NCI-H82 treated with DMSO at 0.1 percent for 48 hours (cell line): ENCODE results near the gene NOP10.
A peak's percentile ranks its signal among the peaks of the same experiment; 100 is the strongest.
"Not testable (repeated sequence)": the region's sequence is repeated elsewhere in the genome, so short reads cannot be mapped to it uniquely, and the experiment has no call there.

Source experiments
- DNase-seq: peaks from one replicate; lab custom pipeline; 2025; ENCODE audit not compliant: unreplicated experiment; lab: John Stamatoyannopoulos, UW

The NOP10 gene

DNA sequence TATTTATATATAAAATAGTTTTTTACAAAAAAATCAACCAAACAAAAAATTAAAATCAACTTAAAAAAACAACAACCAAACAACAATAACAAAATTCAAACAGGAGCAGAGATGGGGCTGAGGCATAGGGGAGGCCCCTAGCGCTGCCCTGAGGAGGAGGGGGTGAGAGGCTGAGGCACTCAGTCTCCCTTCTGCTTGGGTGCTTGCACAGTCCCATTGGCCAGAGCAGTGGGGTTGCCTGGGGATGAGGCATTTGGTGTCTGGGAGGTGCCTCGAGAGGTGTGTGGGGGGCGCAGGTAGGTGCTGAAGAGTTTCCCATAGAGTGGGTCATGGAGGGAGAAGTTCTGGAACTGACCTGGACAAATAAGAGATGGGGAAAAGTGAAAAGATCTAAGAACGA, 16.0 kb upstream of the NOP10 start:
- no peak for DNase-seq

DNA sequence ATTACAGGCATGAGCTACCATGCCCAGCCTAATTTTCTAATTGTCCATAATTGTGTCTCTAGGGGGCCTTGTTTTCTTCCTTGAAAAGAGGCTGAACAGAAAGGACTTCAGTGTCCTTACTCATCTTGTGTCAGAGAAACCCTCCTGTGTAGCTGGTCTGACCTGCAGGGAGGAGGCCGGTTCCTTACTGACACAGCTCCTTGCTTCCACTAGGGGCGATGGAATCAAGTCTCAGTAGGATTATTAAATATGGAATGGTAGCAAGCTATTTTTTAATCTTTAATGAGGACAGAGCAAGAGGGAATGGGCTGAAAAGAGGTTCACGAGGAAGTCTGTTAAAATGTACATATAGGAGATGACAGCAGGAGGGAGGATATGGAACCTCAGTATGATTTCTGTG, 15.4 kb upstream of the NOP10 start:
- DNase-seq: no peak

DNA sequence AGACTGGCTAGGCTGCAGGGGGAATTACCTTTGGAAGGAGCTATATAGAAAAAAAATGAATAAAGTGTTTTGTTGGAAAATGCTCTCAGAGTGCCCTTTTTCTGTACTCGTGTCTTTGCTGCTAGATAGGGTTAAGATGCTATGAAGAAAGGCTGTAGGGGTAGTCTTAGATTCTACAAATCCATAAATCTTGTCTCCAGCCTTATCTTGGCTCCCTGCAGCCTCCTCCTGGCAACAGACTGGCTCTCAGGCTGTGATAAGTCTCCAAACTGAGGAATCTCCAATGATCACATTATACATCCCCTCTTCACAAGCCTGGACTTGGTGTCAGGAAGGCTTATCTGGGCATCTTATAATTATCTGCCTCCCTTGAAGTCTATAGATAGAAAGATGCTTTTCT, 14.7 kb upstream of the NOP10 start:
- no peak for DNase-seq

DNA sequence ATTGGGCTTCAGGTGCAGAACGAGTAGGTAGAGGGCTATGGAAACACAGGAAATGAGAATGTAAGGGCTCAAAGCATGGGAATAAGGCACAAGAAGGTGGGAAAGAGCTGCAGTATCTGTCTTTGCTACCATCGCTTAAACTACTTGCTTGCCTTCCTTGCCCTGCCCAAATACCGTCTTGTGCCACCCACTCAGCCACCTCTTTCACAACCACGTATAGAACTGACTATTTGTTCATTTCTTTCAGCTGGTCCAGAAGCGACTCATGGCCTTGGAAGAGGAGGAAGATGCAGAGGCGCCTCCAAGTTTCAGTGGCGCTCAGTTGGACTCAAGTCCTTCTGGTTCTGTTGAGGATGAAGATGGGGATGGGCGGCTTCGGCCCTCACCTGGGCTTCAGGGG, 12.3 kb upstream of the NOP10 start:
- DNase-seq: no peak

DNA sequence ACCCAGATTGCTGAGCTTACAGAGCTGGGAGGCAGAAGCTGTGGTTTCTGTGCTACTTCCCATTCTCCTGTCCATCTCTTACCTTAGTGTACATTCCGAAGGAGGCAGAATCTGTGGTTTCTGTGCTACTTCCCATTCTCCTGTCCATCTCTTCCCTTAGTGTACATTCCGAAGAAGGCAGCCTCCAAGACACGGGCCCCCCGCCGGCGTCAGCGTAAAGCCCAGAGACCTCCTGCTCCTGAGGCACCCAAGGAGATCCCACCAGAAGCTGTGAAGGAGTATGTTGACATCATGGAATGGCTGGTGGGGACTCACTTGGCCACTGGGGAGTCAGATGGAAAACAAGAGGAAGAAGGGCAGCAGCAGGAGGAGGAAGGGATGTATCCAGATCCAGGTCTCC, 11.3 kb upstream of the NOP10 start:
- no peak for DNase-seq

DNA sequence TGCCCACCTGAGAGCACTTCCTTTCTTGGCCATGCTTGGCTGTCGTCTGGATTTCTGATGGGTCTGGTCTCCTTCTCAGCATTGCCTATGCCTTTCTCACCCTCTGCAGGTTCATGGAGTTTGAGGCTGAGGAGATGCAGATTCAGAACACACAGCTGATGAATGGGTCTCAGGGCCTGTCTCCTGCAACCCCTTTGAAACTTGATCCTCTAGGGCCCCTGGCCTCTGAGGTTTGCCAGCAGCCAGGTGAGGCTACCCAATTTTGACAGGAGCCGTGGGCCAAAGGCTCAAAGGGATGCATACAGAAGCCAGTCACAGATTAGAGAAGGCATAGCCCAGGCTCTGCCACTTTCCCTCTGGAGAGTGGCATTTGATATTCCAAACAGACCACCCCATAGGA, 10.7 kb upstream of the NOP10 start:
- no peak for DNase-seq

DNA sequence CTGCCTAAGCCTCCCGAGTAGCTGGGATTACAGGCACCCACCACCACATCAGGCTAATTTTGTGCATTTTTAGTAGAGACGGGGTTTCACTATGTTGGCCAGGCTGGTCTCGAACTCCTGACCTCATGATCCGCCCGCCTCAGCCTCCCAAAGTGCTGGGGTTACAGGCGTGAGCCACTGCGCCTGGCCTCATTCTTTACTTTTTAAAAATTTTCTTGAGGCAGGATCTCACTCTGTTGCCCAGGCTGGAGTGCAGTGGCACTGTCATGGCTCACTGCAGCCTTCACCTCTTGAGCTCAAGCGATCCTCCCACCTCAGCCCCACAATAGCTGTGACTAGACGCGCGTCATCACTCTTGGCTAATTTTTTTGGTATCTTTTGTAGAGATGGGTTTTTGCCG, 10.1 kb upstream of the NOP10 start:
- not testable (repeated sequence) for DNase-seq

DNA sequence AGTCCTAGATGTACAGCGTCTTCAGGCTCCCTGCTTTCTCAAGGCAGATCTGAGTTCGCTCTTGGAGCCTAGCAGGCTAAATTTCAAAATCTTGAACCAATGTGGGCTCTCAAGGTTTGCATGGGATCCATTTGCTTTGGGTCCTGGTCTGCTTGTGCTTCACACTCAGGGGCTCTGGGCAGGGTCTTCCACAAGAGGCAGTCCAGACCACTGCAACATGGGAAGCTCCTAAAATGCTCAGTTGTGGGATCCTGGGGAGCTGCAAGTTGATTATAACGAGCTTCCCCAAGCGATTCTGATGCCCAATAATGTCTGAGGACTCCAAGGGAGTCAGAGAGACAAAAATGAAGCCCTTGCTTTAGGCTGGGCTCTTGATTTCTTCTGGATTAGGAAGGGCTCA, 6.8 kb upstream of the NOP10 start:
- DNase-seq: no peak

DNA sequence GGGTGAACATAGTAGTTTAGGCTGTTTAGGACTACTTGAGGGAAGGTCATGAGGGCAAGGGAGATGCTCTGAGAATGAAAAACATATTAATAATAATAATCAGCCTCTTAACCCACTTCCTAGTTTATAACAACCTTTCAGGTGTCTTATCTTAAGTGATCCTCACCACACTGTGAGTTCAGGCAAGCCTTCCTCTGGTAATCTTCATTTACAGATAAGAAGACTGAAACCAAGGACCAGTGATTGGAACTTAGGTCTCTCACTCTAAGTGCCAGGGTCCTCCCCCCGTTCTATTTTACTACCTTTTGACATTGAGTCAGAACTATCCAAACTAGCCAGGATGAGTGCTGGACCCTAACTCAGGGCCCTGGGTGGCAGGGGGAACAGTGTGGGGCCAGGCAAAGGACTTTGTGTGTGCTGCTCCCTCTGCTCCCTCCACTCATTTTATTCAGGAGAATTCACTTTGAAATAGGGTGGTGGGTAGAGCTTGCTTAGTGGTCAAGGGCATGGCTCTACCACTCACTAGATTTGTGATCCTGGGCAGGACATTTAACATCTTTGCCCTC, 5.9 kb upstream of the NOP10 start:
- DNase-seq: no peak

DNA sequence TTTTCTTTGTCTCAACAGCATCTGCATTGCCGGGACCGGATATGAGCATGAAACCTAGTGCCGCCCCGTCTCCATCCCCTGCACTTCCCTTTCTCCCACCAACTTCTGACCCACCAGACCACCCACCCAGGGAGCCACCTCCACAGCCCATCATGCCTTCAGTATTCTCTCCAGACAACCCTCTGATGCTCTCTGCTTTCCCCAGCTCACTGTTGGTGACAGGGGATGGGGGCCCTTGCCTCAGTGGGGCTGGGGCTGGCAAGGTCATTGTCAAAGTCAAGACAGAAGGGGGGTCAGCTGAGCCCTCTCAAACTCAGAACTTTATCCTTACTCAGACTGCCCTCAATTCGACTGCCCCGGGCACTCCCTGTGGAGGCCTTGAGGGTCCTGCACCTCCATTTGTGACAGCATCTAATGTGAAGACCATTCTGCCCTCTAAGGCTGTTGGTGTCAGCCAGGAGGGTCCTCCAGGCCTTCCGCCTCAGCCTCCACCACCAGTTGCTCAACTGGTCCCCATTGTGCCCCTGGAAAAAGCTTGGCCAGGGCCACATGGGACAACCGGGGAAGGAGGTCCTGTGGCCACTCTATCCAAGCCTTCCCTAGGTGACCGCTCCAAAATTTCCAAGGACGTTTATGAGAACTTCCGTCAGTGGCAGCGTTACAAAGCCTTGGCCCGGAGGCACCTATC, 5.2 kb upstream of the NOP10 start:
- DNase-seq: no peak

DNA sequence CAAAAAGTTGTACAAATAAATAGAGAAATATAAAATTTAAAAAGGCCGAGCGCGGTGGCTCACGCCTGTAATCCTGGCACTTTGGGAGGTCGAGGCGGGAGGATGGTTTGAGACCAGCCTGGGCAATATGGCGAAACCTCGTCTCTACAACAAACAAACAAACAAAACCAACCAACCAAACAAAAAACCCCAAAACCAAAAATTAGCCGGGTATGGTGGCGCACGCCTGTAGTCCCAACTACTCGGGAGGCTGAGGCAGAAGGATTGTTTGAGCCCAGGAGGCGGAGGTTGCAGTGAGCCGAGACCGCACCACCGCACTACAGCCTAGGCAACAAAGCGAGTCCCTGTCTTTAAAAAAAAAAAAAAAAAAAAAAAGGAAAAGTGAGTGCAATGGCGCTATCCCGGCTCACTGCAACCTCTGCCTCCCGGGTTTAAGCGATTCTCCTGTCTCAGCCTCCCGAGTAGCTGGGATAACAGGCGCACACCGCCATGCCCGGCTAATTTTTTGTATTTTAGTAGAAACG, 661 bp downstream of the NOP10 start:
- not testable (repeated sequence) for DNase-seq

DNA sequence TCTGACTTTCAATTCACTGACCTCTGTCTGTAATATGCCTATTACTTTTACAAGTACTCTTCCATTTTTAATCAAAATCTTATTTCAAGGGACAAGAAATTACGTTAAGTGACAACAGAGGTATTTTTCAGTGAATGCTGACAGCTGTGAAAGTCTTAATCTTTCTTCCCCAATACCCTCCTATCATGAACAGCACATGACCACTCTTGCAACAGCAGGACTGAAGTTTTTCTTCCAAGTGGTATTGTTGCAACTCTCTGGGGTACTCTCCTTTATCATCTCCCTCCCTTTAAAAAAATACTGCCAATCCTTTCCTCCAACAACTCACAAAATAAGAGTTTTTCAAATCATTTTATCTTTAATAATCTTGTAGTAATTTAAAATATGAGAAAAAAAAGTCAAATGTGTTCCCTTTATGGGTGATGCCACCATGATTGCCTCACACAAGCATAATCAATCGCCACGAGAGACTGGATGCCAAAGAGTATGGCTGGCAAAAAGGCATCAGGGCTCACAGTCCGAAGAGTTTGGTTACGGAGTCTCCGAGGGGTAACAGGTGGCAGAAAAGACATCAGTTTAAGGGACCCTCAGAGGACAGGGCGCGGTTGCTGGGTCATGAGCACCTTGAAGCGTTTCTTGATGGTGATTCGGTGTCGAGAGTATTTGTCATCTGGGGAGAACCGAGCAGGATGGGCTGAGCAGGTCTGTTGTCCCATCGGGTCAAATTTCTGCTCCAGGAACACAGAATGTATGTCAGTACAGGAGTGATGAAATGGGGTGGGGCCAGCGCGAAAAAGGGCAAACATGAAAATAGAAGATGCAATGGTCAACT, 1.3 kb downstream of the NOP10 start:
- DNase-seq: no peak

DNA sequence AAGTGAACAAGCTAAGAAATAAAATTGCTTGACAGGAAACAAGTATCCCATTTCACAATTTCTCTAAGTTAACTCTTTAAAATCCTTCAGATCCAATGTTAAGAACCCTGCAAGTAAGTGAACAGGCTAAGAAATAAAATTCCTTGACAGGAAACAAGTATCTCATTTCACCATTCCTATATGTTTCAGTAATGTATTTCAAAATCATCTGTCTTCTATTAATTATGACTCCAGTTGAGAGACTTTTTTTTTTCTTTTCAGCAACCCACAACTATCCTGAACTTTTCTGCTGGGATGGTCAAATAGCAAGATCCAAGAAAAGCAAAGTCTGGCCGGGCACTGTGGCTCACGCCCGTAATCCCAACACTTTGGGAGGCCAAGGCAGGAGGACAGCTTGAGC, 3.0 kb downstream of the NOP10 start:
- no peak for DNase-seq

DNA sequence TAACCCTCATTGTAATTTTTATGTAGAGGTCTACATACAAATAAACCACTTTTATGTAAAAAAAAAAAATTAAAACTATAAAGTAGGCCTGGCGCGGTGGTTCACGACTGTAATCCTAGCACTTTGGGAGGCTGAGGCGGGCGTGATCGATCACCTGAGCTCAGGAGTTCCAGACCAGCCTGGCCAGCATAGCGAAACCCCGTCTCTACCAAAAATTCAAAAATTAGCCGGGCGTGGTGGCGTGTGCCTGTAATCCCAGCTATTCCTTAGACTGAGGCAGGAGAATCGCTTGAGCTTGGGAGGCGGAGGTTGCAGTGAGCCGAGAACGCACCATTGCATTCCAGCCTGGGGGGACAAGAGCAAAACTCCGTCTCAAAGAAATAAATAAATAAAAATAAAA, 4.6 kb downstream of the NOP10 start:
- DNase-seq: no peak

DNA sequence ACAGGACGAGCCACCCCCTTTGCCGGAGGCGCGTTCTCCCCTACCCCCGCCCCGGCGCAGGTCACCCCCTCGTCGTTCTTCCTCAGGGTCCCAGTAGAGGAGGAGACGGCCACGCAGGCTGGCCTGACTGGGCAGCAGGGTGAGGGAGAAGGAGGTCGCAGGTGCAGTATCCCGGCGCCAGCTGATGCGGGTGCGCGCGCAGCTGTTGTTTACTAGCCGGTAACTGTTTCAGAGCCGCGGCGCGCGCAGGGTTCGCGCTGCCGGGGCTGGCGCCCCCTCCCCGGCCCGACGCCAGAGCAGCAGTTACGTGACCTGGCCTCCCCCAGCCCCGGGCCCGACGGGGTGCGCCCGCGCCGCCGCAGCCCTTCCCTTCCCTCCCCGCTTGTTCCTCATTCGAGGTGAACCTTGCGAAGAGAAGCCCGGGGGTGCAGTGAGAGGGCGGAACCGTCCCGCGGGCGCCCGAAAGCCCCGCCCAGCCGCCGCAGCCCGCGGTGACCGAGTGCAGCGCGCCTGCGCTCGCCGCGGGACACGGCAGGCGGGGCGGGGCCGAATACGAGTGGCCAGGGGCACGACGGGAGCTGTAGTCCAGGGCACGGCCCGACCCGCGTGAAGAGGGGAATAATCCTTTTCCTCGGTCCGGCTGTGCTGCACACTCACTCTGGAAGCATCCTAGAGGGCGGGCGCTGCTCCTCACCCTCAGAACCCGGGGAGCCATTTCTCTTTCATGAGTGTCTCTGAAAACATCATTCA, 5.2 kb downstream of the NOP10 start, which contains the start of gene SLC12A6:
Gene SLC12A6 (minus strand): TSS at position 225 of the 750 bp plus-strand sequence. CDS start 1,101 bp downstream, outside the sequence.
- DNase-seq: peak; percentile 80

DNA sequence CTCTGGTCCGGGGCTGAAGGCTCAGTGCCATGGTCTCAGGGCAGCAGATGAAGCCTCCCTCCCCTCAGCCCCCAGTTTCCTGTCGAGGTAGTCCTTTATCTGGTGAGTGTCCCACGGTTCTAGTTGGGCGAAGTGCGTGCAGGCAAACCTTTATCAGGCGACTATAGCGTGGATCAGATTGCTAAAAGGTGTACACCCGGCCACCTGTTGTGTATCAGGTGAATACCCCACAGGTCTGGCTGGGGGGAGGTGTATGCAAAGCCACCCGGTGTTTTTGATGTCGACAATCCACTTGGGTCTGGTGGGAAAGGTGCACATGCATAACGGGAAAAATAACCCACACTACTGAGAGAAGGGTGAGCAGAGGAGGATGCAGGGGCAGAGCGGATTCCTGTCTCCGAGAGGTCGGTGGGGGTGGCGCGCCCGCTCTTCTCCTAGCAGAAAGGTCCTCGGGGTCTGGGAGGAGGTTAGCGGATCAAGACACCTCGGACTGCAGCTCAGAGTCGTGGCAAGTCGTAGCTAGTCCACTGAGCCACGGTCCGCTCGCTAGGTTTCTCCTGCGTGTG, 5.9 kb downstream of the NOP10 start:
- no peak for DNase-seq

DNA sequence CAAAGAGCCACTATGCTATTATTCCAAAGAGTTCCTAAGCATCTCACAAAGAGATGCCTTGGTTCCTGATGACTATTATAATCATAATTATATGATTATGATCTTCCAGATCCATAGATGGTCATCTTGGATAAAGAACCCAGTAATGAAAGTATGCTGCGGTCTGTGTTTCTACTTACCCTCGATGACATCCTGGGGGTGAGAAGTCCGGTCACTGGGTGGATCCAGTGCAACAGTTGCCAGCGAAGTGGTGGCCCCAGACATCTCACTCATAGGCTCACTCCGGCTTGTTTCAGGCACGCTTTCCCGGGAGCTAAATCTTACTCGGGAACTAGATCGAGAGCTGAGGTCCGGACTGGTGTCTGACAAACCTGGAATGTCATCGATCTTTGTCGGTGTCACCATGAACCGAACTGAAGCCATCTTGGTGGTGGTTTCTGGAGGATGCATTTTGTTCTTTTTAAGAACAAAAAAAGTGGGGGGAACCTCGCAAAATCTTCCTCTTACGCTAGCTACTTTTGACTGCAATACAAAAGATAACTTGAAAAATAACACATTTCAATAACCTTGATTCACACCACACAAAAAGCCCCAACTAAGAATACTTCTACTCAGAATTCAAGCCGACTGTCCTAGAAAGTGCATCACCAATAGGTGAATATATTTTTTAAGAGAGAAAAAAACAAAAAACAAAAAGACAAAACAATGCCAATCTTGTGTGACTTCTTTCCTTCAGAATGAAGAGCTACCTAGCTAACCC, 6.5 kb downstream of the NOP10 start:
- no peak for DNase-seq

DNA sequence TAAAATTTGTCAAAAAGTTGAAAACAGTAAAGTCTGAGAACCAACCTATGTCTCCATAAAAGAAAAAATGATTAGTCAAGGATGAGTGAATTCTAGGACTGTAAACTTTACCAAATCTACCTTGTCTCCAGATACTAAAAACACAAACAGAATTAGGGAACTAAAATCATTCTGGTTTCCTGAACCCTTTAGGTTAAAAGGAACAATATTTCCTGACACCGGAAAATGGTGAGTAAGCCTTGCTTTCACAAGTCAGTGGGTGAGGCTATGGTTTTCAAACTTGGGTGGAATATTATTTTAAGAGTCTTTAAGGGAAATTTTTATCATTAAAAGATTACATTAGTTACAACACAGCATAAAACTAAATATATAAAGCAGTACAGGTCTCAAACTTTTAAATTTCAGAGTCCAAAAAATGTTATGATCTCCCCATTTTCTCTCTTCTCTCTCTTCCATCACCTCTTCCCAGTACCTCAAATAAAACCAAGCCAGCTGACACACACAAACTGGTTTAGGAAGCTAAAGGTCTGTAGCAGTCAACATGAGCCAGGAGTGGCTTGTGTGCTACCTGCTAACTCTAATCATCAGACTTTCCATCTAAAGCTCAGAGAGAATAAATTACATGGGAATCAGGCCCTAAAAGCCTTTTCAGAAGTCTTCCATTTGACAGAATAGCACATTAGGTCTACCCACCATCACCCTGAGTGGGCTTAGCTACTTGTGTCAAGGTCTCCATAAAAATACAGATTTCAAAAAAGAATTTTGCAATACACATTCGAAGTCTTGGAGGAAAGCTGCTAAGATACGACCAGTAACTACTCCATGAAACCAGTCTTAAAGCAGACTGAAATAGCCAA, 7.5 kb downstream of the NOP10 start:
- DNase-seq: no peak

DNA sequence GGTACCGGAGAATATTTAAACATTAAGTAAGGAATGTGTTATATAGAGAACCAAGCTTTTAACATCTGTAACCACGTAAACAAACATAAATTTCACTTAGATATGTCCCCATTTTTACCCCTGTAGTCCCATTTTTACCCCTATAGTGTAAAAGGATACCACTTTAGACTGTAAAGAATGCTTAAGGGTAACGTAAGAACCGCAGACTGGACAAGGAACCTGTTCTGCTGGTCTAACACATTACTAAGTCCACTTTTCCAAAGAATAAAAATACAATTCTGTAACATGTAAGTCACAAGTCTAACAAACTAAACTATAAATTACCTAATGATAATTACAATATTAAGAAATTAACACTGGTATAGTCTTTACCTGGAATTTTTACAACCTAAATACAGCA, 8.3 kb downstream of the NOP10 start:
- DNase-seq: no peak
